ENCODE results near the gene KRT75. TPM values are rescaled to one million over a fixed set of nuclear protein-coding genes. Genes with fewer than 3 reads are reported as not detected.

Gene KRT75
- total RNA-seq, 3 donors from 2014 or later (not counting 1 experiment from before 2014, with no cell fraction given) = not detected

- DNase-seq = no peak
- Mint-ChIP-seq H3K27me3 (ENCODE audit: low read depth in 2 of 2) (peaks cover 0 to 7% of the 10 kb centered on the region in 2 donors), H3K4me3 (no peak overlapping the region), H3K36me3 (no peaks in the 10 kb centered on the region), H3K9me3 (no peaks in the 10 kb centered on the region), H3K4me1 (peaks cover 5% of the 10 kb centered on the region in 2 donors), H3K27ac (no peak overlapping the region)
- no peak overlapping the region for H3K27ac ChIP-seq (ENCODE audit: low read length)
- peaks cover 6% of the 10 kb centered on the region for H3K4me1 ChIP-seq (ENCODE audit: control insufficient read depth, insufficient read depth, low read length)
- no peaks in the 10 kb centered on the region for H3K27me3 ChIP-seq (ENCODE audit: control insufficient read depth, insufficient read depth, low read length)
- 81% methylated on average over 2 of the region's 2 CpGs for WGBS (ENCODE audit: insufficient coverage)
- no peak overlapping the region for H3K4me3 ChIP-seq (ENCODE audit: low read length)
- TF ChIP-seq CTCF (IDR thresholded peaks at IDR 0.05) = no peak
- intact Hi-C loops (cut with micrococcal nuclease) = no loop called here
- ATAC-seq = no peak
- no peaks in the 10 kb centered on the region for H3K36me3 ChIP-seq (ENCODE audit: control insufficient read depth, insufficient read depth, low read length)
- H3K9me3 ChIP-seq (ENCODE audit: control insufficient read depth, insufficient read depth, low read length) = no peaks in the 10 kb centered on the region
These were observed 46.3 kb downstream of the KRT75 start for GRCh38 chr12:52387859-52388258.

GRCh38 chr12:52385226-52385702 is 48.9 kb downstream of the KRT75 start, which contains the start of gene KRT84:
KRT84 (minus strand) TSS chr12:52385652; CDS start chr12:52385585, 67 bp downstream.
- H3K27ac ChIP-seq (ENCODE audit: low read length) = no peak within 1 kb of the TSS
- TF ChIP-seq CTCF (IDR thresholded peaks at IDR 0.05) = no peak
- no peak within 1 kb of the TSS for H3K4me3 ChIP-seq (ENCODE audit: low read length)
- Mint-ChIP-seq H3K4me1 (peaks cover 8 to 9% of the 10 kb centered on the region in 2 donors), H3K4me3 (no peak within 1 kb of the TSS), H3K27ac (no peak within 1 kb of the TSS), H3K36me3 (no peaks in the 10 kb centered on the region), H3K9me3 (no peaks in the 10 kb centered on the region), H3K27me3 (ENCODE audit: low read depth in 2 of 2) (peaks cover 0 to 13% of the 10 kb centered on the region in 2 donors)
- H3K36me3 ChIP-seq (ENCODE audit: control insufficient read depth, insufficient read depth, low read length) = no peaks in the 10 kb centered on the region
- no peaks in the 10 kb centered on the region for H3K27me3 ChIP-seq (ENCODE audit: control insufficient read depth, insufficient read depth, low read length)
- peaks cover 12% of the 10 kb centered on the region for H3K4me1 ChIP-seq (ENCODE audit: control insufficient read depth, insufficient read depth, low read length)
- H3K9me3 ChIP-seq (ENCODE audit: control insufficient read depth, insufficient read depth, low read length) = no peaks in the 10 kb centered on the region
- intact Hi-C loops (cut with micrococcal nuclease) = no loop called here
- ATAC-seq = no peak
- 96% methylated on average over 11 of the region's 11 CpGs for WGBS (ENCODE audit: insufficient coverage)
- DNase-seq = no peak

GRCh38 chr12:52383331-52383730 is 50.8 kb downstream of the KRT75 start:
- H3K27ac ChIP-seq (ENCODE audit: low read length) = no peak overlapping the region
- WGBS (ENCODE audit: insufficient coverage) = 86% methylated on average over 3 of the region's 3 CpGs
- Mint-ChIP-seq H3K4me3 (no peak overlapping the region), H3K9me3 (no peaks in the 10 kb centered on the region), H3K4me1 (peaks cover 8 to 9% of the 10 kb centered on the region in 2 donors), H3K27me3 (ENCODE audit: low read depth in 2 of 2) (peaks cover 13% of the 10 kb centered on the region in 2 donors), H3K27ac (no peak overlapping the region), H3K36me3 (no peaks in the 10 kb centered on the region)
- H3K4me1 ChIP-seq (ENCODE audit: control insufficient read depth, insufficient read depth, low read length) = peaks cover 12% of the 10 kb centered on the region
- intact Hi-C loops (cut with micrococcal nuclease) = no loop called here
- H3K9me3 ChIP-seq (ENCODE audit: control insufficient read depth, insufficient read depth, low read length) = no peaks in the 10 kb centered on the region
- H3K36me3 ChIP-seq (ENCODE audit: control insufficient read depth, insufficient read depth, low read length) = no peaks in the 10 kb centered on the region
- DNase-seq (no peak), ATAC-seq (no peak)
- TF ChIP-seq CTCF (IDR thresholded peaks at IDR 0.05) = no peak
- H3K4me3 ChIP-seq (ENCODE audit: low read length) = no peak overlapping the region
- no peaks in the 10 kb centered on the region for H3K27me3 ChIP-seq (ENCODE audit: control insufficient read depth, insufficient read depth, low read length)

- Mint-ChIP-seq H3K36me3 (no peaks in the 10 kb centered on the region), H3K4me1 (peaks cover 8 to 9% of the 10 kb centered on the region in 2 donors), H3K4me3 (no peak overlapping the region), H3K27ac (no peak overlapping the region), H3K27me3 (ENCODE audit: low read depth in 2 of 2) (peaks cover 13% of the 10 kb centered on the region in 2 donors), H3K9me3 (no peaks in the 10 kb centered on the region)
- Histone ChIP-seq H3K27me3 (ENCODE audit: control insufficient read depth, insufficient read depth, low read length) (no peaks in the 10 kb centered on the region), H3K36me3 (ENCODE audit: control insufficient read depth, insufficient read depth, low read length) (no peaks in the 10 kb centered on the region), H3K4me3 (ENCODE audit: low read length) (no peak overlapping the region), H3K27ac (ENCODE audit: low read length) (no peak overlapping the region), H3K4me1 (ENCODE audit: control insufficient read depth, insufficient read depth, low read length) (peaks cover 12% of the 10 kb centered on the region), H3K9me3 (ENCODE audit: control insufficient read depth, insufficient read depth, low read length) (no peaks in the 10 kb centered on the region)
- no peak for ATAC-seq
- intact Hi-C loops (cut with micrococcal nuclease) = no loop called here
- 0% methylated on average over 1 of the region's 2 CpGs for WGBS (ENCODE audit: insufficient coverage)
- peak in 1 of 2 donors; percentile 30 for DNase-seq
- no peak for TF ChIP-seq CTCF (IDR thresholded peaks at IDR 0.05)
These were observed 51.3 kb downstream of the KRT75 start for GRCh38 chr12:52382854-52383253.

Measured in natural killer cell (primary cell).